Activated T-helper 1 cell treated with anti-CD3 and anti-CD28 coated beads, Interleukin-2, amount 50 U/mL, for 16 hours (primary cell): ENCODE measurements around the gene SH3GL1.
"Not testable (repeated sequence)": the region's sequence is repeated elsewhere in the genome, so short reads cannot be mapped to it uniquely, and the experiment has no call there.

Experiments
- DNase-seq, 2 donors: peaks; one replicate each; pipeline ENCODE4 v3.0.0-alpha.2; 2020; ENCODE audit warnings: low read depth in 1 of 2, low spot score in 1 of 2

Gene SH3GL1

GRCh38 chr19:4345342-4346019 lies 54.9 kb downstream of the SH3GL1 start:
- DNase-seq = no peak

- DNase-seq = peak; percentile 86 to 88
Measured at GRCh38 chr19:4343370-4344307, 56.7 kb downstream of the SH3GL1 start, which contains the start of gene MPND. MPND (plus strand) TSS chr19:4343562; CDS start chr19:4343594, 32 bp downstream.

- peak; percentile 74 to 83 for DNase-seq
Measured at GRCh38 chr19:4342615-4343369, 57.6 kb downstream of the SH3GL1 start.

GRCh38 chr19:4342314-4342614 lies 58.1 kb downstream of the SH3GL1 start:
- no peak for DNase-seq

- no peak for DNase-seq
Measured at GRCh38 chr19:4338441-4339355, 61.6 kb downstream of the SH3GL1 start, which contains the start of gene STAP2. STAP2 (minus strand) TSS chr19:4338827; CDS start chr19:4338753, 74 bp downstream.

GRCh38 chr19:4337906-4338440 lies 62.4 kb downstream of the SH3GL1 start:
- DNase-seq = no peak

- DNase-seq = no peak
Measured at GRCh38 chr19:4334929-4335570, 65.3 kb downstream of the SH3GL1 start.

GRCh38 chr19:4329858-4330257 lies 70.5 kb downstream of the SH3GL1 start:
- DNase-seq = no peak

- not testable (repeated sequence) for DNase-seq
Measured at GRCh38 chr19:4328991-4329681, 71.2 kb downstream of the SH3GL1 start.

GRCh38 chr19:4328243-4328990 lies 71.9 kb downstream of the SH3GL1 start:
- peak; percentile 70 to 92 for DNase-seq

- no peak for DNase-seq
Measured at GRCh38 chr19:4327877-4328242, 72.5 kb downstream of the SH3GL1 start.

GRCh38 chr19:4327252-4327876 lies 73.0 kb downstream of the SH3GL1 start:
- DNase-seq = peak in 1 of 2 donors; percentile 40

- no peak for DNase-seq
Measured at GRCh38 chr19:4326837-4327251, 73.5 kb downstream of the SH3GL1 start.

- DNase-seq = no peak
Measured at GRCh38 chr19:4326215-4326836, 74.0 kb downstream of the SH3GL1 start.

- DNase-seq = no peak
Measured at GRCh38 chr19:4324228-4324627, 76.1 kb downstream of the SH3GL1 start.

- no peak for DNase-seq
Measured at GRCh38 chr19:4323692-4324091, 76.7 kb downstream of the SH3GL1 start.

GRCh38 chr19:4322942-4323665 lies 77.2 kb downstream of the SH3GL1 start:
- DNase-seq = no peak
